NB4 (cell line): ENCODE measurements around the gene DNAL1.

ENCODE experiments used
- POLR2A ChIP-seq: IDR thresholded peaks from 2 replicates; pipeline ENCODE4 v1.6.1; 2011; ENCODE audit warnings: mild to moderate bottlenecking; ENCODE audit not compliant: insufficient read length; ENCODE audit errors: extremely low read depth
- TF ChIP-seq, protein P1 (sequence below): IDR thresholded peaks from one replicate; pipeline ENCODE4 v1.5.1; 2012; ENCODE audit warnings: low read depth, low read length

DNA sequence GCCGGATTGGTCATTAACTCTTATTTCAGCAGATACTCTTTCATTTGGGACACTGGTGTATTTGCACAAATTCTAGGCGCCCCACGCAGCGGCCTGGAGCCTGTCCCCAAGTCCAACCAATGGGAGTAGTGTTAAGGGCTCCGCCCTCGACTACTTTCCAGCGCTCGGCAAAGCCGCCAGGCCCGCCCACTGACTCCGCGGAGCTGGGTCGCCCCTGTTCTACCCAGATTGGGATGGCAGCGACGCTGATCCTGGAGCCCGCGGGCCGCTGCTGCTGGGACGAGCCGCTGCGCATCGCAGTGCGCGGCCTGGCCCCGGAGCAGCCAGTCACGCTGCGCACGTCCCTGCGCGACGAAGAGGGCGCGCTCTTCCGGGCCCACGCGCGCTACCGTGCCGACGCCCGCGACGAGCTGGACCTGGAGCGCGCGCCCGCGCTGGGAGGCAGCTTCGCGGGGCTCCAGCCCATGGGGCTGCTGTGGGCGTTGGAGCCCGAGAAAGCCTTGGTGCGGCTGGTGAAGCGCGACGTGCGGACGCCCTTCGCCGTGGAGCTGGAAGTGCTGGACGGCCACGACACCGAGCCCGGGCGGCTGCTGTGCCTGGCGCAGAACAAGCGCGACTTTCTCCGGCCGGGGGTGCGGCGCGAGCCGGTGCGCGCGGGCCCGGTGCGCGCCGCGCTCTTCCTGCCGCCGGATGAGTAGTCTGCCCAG is 32.3 kb upstream of the DNAL1 start, which contains the start of gene ACOT6:
- TF ChIP-seq, protein P1, sequence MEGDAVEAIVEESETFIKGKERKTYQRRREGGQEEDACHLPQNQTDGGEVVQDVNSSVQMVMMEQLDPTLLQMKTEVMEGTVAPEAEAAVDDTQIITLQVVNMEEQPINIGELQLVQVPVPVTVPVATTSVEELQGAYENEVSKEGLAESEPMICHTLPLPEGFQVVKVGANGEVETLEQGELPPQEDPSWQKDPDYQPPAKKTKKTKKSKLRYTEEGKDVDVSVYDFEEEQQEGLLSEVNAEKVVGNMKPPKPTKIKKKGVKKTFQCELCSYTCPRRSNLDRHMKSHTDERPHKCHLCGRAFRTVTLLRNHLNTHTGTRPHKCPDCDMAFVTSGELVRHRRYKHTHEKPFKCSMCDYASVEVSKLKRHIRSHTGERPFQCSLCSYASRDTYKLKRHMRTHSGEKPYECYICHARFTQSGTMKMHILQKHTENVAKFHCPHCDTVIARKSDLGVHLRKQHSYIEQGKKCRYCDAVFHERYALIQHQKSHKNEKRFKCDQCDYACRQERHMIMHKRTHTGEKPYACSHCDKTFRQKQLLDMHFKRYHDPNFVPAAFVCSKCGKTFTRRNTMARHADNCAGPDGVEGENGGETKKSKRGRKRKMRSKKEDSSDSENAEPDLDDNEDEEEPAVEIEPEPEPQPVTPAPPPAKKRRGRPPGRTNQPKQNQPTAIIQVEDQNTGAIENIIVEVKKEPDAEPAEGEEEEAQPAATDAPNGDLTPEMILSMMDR: no peak
- TF ChIP-seq POLR2A: no peak
